ENCODE data around the gene NPHP4. TPM values are rescaled to one million over a fixed set of nuclear protein-coding genes. Genes with fewer than 3 reads are reported as not detected.

Gene NPHP4
- polyA plus RNA-seq, 3 donors, result 0.39 to 13.7 (median 1.2) TPM

DNA sequence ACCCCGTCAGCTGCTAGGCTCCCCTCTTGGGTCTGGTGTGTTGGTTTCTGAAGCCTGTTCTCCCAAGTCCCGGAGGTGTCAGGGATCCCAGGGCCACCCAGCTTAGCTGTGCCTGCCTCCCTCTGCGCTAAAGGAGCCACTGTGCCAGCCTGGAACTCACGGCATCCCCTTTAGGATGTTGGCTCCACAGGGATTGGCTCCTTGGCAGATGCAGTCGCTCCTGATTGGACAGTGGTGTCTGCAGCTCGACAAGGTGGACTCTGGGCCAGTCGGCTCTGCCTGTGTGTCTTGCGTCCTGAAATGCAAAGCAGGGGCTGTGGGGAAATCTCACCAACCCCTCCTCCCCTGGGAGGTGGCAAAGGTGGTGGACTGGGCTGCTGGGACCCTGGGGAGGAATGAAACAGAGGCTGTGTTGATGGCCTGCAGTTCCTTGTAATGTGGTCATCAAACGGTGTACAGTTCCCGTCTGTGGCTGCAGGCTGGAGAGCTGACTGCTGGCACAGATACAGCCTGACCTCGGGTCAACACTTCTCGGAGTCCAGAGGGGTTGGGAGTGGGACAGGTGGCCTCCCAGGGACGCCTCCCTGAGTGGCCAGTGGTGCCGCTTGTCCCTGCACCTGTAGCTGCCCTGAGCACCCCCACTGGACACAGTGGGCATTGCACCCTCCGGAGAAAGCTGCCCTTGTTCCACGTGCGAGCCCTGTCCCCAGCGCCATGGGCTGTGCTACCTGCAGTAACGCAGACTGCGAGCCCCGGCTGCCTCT is 41.9 kb upstream of the NPHP4 start:
- H3K27me3 Mint-ChIP-seq (ENCODE audit: low read depth in 3 of 3), result peaks cover 0 to 4% (median 0%) of the 10 kb centered on the region in 3 donors
- peaks cover 45 to 82% of the 10 kb centered on the region in 2 donors for H3K36me3 ChIP-seq (replicated peaks in 1 of 2; ENCODE audit: control insufficient read depth in 1 of 2, insufficient read depth in 2 of 2, low read length in 2 of 2)
- intact Hi-C loops (cut with micrococcal nuclease), result no loop called here
- H3K4me2 ChIP-seq (replicated peaks; ENCODE audit: extremely low read depth, low read length, poor library complexity, severe bottlenecking), result no peak overlapping the region
- H3K4me1 Mint-ChIP-seq, result peaks cover 65% of the 10 kb centered on the region
- H3K9me3 Mint-ChIP-seq, result peaks cover 0 to 1% (median 0%) of the 10 kb centered on the region in 7 donors
- H3K4me1 ChIP-seq (ENCODE audit: control insufficient read depth in 1 of 2, insufficient read depth in 2 of 2, low read length in 2 of 2), result peaks cover 16 to 32% of the 10 kb centered on the region in 2 donors
- peaks cover 47 to 72% of the 10 kb centered on the region in 2 donors for H3K36me3 Mint-ChIP-seq
- no peak overlapping the region for H3K4me3 Mint-ChIP-seq
- H3K79me2 ChIP-seq (ENCODE audit: insufficient read depth, low read length), result peaks cover 100% of the 10 kb centered on the region
- DNase-seq, result peak; percentile 26 to 37 (median 34)
- no peak overlapping the region for H2AFZ ChIP-seq (ENCODE audit: insufficient read depth, low read depth, low read length, poor library complexity, severe bottlenecking)
- H3K9ac ChIP-seq (ENCODE audit: insufficient read depth, low read length, poor library complexity, severe bottlenecking), result no peak overlapping the region
- TF ChIP-seq, protein P1, sequence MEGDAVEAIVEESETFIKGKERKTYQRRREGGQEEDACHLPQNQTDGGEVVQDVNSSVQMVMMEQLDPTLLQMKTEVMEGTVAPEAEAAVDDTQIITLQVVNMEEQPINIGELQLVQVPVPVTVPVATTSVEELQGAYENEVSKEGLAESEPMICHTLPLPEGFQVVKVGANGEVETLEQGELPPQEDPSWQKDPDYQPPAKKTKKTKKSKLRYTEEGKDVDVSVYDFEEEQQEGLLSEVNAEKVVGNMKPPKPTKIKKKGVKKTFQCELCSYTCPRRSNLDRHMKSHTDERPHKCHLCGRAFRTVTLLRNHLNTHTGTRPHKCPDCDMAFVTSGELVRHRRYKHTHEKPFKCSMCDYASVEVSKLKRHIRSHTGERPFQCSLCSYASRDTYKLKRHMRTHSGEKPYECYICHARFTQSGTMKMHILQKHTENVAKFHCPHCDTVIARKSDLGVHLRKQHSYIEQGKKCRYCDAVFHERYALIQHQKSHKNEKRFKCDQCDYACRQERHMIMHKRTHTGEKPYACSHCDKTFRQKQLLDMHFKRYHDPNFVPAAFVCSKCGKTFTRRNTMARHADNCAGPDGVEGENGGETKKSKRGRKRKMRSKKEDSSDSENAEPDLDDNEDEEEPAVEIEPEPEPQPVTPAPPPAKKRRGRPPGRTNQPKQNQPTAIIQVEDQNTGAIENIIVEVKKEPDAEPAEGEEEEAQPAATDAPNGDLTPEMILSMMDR (IDR thresholded peaks at IDR 0.05), result peak; percentile 82
- WGBS (ENCODE audit: insufficient coverage), result 75% methylated on average over 17 of the region's 21 CpGs
- H3K27ac ChIP-seq (ENCODE audit: low read depth in 1 of 2, low read length in 2 of 2), result peak overlapping the region in 1 of 2 donors; percentile 67
- H3K4me3 ChIP-seq (replicated peaks in 1 of 3; ENCODE audit: low read depth in 2 of 3, low read length in 3 of 3), result no peak overlapping the region
- no peaks in the 10 kb centered on the region for H3K9me3 ChIP-seq (replicated peaks in 1 of 2; ENCODE audit: control insufficient read depth in 1 of 2, insufficient read depth in 1 of 2, low read length in 2 of 2)
- peak overlapping the region in 5 of 7 donors; percentile 5 to 79 (median 64) for H3K27ac Mint-ChIP-seq
- no peaks in the 10 kb centered on the region for H3K27me3 ChIP-seq (ENCODE audit: control insufficient read depth in 2 of 2, insufficient read depth in 2 of 2, low read length in 2 of 2)
- H4K20me1 ChIP-seq (ENCODE audit: insufficient read depth, low read length), result peaks cover 100% of the 10 kb centered on the region

DNA sequence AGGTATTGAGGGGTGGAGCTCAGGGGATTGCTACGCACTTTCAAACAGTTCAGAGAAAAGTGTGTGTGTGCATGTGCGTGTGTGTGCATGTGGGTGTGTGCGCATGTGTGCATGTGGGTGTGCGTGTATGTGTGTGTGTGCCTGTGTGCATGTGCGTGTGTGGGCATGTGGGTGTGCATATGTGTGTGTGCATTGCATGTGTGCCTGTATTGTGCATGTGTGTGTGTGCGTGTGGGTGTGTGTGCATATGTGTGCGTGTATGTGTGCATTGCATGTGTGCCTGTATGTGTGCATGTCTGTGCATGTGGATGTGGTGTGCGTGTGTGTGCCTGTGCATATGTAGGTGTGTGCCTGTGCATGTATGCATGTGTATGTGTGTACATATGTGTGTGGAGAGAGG is 40.9 kb upstream of the NPHP4 start:
- peak overlapping the region in 3 of 7 donors; percentile 38 to 84 (median 62) for H3K27ac Mint-ChIP-seq
- TF ChIP-seq, protein P1 (IDR thresholded peaks at IDR 0.05), result no peak
- Histone ChIP-seq H3K4me2 (replicated peaks; ENCODE audit: extremely low read depth, low read length, poor library complexity, severe bottlenecking) (no peak overlapping the region), H3K4me1 (ENCODE audit: control insufficient read depth in 1 of 2, insufficient read depth in 2 of 2, low read length in 2 of 2) (peaks cover 26 to 43% of the 10 kb centered on the region in 2 donors), H3K9me3 (replicated peaks in 1 of 2; ENCODE audit: control insufficient read depth in 1 of 2, insufficient read depth in 1 of 2, low read length in 2 of 2) (no peaks in the 10 kb centered on the region), H3K79me2 (ENCODE audit: insufficient read depth, low read length) (peaks cover 99% of the 10 kb centered on the region), H3K9ac (ENCODE audit: insufficient read depth, low read length, poor library complexity, severe bottlenecking) (no peak overlapping the region), H3K27me3 (ENCODE audit: control insufficient read depth in 2 of 2, insufficient read depth in 2 of 2, low read length in 2 of 2) (no peaks in the 10 kb centered on the region), H4K20me1 (ENCODE audit: insufficient read depth, low read length) (peaks cover 96% of the 10 kb centered on the region), H3K27ac (ENCODE audit: low read depth in 1 of 2, low read length in 2 of 2) (peak overlapping the region in 1 of 2 donors; percentile 100), H3K36me3 (replicated peaks in 1 of 2; ENCODE audit: control insufficient read depth in 1 of 2, insufficient read depth in 2 of 2, low read length in 2 of 2) (peaks cover 37 to 74% of the 10 kb centered on the region in 2 donors), H2AFZ (ENCODE audit: insufficient read depth, low read depth, low read length, poor library complexity, severe bottlenecking) (no peak overlapping the region), H3K4me3 (replicated peaks in 1 of 3; ENCODE audit: low read depth in 2 of 3, low read length in 3 of 3) (no peak overlapping the region)
- peaks cover 46 to 69% of the 10 kb centered on the region in 2 donors for H3K36me3 Mint-ChIP-seq
- WGBS (ENCODE audit: insufficient coverage), result 87% methylated on average over 8 of the region's 8 CpGs
- H3K27me3 Mint-ChIP-seq (ENCODE audit: low read depth in 3 of 3), result peaks cover 0 to 4% (median 0%) of the 10 kb centered on the region in 3 donors
- no peak for DNase-seq
- intact Hi-C loops (cut with micrococcal nuclease), result no loop called here
- no peak overlapping the region for H3K4me3 Mint-ChIP-seq
- H3K4me1 Mint-ChIP-seq, result peaks cover 74% of the 10 kb centered on the region
- H3K9me3 Mint-ChIP-seq, result peaks cover 0 to 1% (median 0%) of the 10 kb centered on the region in 7 donors
